Stimulated activated naive CD8-positive, alpha-beta T cell treated with anti-CD3 and anti-CD28 coated beads, Interleukin-15, Interleukin-2, amounts not matched to agents 100 ng/mL and 50 ng/mL, for 24 hours (primary cell): ENCODE results near the gene LIN7C.

Experiments used
- H3K27ac Mint-ChIP-seq: one replicate; pipeline ENCODE4 v1.8.0; 2021; ENCODE audit warnings: mild to moderate bottlenecking, mixed read lengths
- H3K27me3 Mint-ChIP-seq: one replicate; pipeline ENCODE4 v1.8.0; 2021; ENCODE audit warnings: mixed read lengths
- H3K36me3 Mint-ChIP-seq: one replicate; pipeline ENCODE4 v1.8.0; 2021; ENCODE audit warnings: low read depth, mixed read lengths
- H3K4me1 Mint-ChIP-seq: one replicate; pipeline ENCODE4 v1.8.0; 2021; ENCODE audit warnings: low read depth, mixed read lengths
- H3K4me3 Mint-ChIP-seq: one replicate; pipeline ENCODE4 v1.8.0; 2021; ENCODE audit warnings: mild to moderate bottlenecking, mixed read lengths
- H3K9me3 Mint-ChIP-seq: one replicate; pipeline ENCODE4 v1.8.0; 2021; ENCODE audit warnings: mixed read lengths

Gene LIN7C

DNA sequence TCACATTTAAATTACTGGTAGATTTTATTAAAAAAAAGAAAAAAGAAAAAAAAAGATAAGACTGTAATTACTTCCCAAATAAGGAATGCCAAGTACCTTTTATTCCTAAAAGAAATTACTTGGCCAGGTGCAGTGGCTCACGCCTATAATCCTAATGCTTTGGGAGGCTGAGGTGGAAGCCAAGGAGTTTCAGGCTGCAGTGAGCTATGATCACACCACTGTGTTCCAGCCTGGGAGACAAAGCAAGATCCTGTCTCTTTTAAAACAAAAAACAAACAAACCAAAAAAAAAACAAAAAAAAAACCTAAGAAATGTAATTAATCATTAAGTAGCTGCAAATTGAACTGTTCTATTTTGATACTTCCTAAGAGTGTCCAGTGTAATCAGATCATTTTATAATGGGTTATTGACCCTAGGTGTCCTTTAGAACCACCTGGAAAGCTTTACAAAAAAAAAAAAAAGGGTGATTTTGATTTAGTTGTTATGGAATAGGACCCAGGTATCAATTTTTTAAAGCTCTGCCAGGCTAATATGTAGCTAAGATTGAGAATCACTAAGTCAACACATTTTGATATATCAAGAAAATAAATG is 10.8 kb downstream of the LIN7C start:
- Mint-ChIP-seq H3K36me3 (peaks cover 62% of the 10 kb centered on the region), H3K4me3 (no peak overlapping the region), H3K27ac (no peak overlapping the region), H3K9me3 (no peaks in the 10 kb centered on the region), H3K4me1 (peaks cover 7% of the 10 kb centered on the region), H3K27me3 (no peaks in the 10 kb centered on the region)

DNA sequence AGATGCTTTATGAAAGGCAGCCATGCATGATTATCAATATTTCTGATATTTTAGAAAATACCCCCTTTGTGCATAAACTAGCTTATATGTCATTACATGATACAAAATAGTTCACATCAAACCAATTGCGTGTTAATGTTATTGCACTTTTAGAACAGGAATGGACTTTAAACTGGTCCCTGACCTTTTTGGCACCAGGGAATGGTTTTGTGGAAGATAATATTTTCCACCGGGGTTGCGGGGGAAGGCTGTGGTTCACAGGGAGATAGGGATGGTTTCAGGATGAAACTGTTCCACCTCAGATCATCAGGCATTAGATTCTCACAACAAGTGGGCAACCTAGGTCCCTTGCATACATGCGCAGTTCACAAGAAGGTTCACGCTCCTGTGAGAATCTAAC is 17.5 kb downstream of the LIN7C start:
- Mint-ChIP-seq H3K27ac (no peak overlapping the region), H3K27me3 (no peaks in the 10 kb centered on the region)

DNA sequence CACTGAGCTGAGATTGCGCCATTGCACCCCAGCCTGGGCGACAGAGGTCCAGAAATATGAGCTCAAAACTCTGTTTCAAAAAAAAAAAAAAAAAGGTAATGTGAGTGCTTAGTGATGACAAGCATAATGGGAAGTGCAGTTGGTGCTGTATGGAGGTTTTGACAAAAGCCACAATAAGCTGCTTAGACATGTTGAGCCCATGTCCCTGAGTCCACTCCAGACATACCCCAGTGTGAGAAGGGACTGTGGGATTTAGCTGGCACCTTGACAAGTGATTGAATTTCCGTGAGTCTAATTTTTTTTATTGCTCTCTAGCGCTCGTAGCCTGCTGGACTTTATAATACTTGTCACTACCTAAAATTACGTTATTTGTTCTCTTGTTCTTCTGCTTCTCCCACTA is 18.9 kb downstream of the LIN7C start:
- H3K4me3 Mint-ChIP-seq: no peak overlapping the region
- H3K27ac Mint-ChIP-seq: no peak overlapping the region
- no peaks in the 10 kb centered on the region for H3K4me1 Mint-ChIP-seq
- H3K36me3 Mint-ChIP-seq: peaks cover 16% of the 10 kb centered on the region
- no peaks in the 10 kb centered on the region for H3K27me3 Mint-ChIP-seq
- no peaks in the 10 kb centered on the region for H3K9me3 Mint-ChIP-seq

More for the DNA sequence above, 17.5 kb downstream of the LIN7C start:
- no peaks in the 10 kb centered on the region for H3K9me3 Mint-ChIP-seq
- no peaks in the 10 kb centered on the region for H3K4me1 Mint-ChIP-seq
- no peak overlapping the region for H3K4me3 Mint-ChIP-seq
- peaks cover 23% of the 10 kb centered on the region for H3K36me3 Mint-ChIP-seq

DNA sequence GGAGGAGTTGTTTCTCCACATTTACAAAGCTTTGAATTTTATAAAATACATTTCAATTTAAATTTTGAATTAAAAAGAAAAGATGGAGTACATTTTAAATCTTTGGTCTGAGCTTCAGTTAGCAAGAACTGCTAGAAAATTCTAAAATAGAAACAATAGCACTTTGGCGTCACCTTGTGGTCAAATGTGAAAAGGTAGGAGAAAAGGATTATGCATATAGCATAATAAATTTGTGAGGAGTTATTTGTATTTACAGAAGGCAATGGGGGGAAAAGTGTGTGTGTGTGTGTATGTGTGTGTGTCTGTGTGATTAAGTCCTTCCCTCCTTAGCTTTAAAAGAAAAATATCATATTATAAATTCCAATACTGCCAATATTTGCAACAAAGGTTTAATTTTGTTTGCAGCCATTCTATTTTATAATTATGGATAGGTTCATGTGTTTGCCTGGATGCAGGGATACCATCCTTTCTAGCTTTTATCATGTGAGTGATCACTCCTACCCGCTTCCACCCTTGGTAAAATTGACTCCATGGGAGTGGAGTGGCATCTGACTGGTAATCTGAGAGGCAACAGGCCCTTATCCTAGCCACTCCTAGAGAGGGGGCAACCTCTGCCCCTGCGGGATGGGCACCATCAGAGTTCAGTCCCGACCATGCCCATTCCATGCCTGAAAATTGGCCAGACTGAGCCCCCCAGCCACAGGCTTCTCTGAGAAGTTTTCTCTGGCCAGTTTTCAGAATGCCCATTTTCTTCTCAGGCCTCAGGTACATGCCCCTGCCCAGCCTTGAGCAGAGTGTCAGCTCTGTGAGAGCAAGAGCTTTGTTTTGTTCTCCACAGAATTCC is 20.4 kb downstream of the LIN7C start:
- no peak overlapping the region for H3K27ac Mint-ChIP-seq
- H3K9me3 Mint-ChIP-seq: no peaks in the 10 kb centered on the region
- peaks cover 4% of the 10 kb centered on the region for H3K36me3 Mint-ChIP-seq
- H3K4me3 Mint-ChIP-seq: no peak overlapping the region
- H3K27me3 Mint-ChIP-seq: no peaks in the 10 kb centered on the region
- no peaks in the 10 kb centered on the region for H3K4me1 Mint-ChIP-seq

DNA sequence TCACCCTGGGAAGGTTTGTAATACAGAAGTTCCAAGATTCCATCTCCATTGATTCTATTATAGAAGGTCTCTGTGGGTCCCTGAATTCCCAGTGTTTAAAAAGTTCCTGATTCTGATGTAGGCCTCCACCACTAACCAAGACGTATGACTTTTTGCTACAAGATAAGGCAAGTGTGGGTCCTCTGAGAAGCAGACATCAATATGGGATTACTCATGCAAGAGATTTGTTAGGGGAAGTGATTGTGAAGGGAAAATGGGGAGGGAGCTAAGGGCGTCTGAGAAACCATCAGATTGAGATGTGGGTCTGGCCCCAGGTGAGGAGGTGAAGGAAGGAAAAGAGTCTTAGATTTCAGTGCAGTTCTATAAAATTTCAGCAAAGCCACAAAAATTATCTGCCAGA is 23.8 kb downstream of the LIN7C start:
- Mint-ChIP-seq H3K9me3 (no peaks in the 10 kb centered on the region), H3K4me3 (no peak overlapping the region), H3K36me3 (no peaks in the 10 kb centered on the region), H3K4me1 (no peaks in the 10 kb centered on the region), H3K27ac (no peak overlapping the region), H3K27me3 (no peaks in the 10 kb centered on the region)

DNA sequence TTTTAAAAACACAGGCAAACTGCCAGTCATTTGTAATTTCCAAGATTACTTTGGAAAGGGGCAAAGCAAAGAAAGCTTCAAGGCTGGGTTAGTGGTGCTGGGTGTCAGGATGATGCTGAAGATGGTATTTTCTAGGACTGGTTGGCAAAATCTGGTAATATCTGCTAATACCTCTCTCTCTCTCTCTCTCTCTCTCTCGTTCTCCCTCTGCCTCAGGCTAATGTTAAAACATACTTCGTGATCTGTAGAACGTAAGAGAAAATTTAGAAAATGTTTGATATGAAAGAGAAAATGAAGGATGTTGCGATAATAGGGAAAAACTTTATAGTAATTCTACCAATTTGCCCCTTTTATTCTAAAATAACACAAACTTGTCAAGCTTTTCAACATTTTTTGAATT is 24.6 kb downstream of the LIN7C start:
- Mint-ChIP-seq H3K9me3 (no peaks in the 10 kb centered on the region), H3K4me3 (no peak overlapping the region), H3K36me3 (no peaks in the 10 kb centered on the region), H3K27ac (no peak overlapping the region), H3K27me3 (no peaks in the 10 kb centered on the region), H3K4me1 (no peaks in the 10 kb centered on the region)

DNA sequence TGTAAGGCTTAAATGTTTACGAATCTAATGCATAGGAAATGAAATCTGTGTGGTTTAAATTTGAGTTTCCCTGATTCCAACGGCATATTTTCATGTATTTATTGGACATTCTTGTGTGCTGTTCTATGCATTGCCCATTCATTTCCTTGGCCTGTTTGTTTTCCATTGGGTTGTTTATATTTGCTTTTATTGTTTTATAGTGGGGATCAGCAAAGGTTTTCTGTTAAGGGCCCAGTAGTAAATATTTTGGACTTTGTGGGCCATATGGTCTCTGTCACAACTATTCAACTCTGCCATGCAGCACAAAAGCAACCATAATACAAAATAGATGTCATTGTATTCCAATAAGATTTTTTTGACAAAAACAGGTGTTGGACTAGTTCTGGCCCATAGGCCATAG is 28.7 kb downstream of the LIN7C start:
- no peak overlapping the region for H3K4me3 Mint-ChIP-seq
- peaks cover 9% of the 10 kb centered on the region for H3K27me3 Mint-ChIP-seq
- H3K9me3 Mint-ChIP-seq: no peaks in the 10 kb centered on the region
- no peaks in the 10 kb centered on the region for H3K36me3 Mint-ChIP-seq
- H3K27ac Mint-ChIP-seq: no peak overlapping the region
- peaks cover 6% of the 10 kb centered on the region for H3K4me1 Mint-ChIP-seq

DNA sequence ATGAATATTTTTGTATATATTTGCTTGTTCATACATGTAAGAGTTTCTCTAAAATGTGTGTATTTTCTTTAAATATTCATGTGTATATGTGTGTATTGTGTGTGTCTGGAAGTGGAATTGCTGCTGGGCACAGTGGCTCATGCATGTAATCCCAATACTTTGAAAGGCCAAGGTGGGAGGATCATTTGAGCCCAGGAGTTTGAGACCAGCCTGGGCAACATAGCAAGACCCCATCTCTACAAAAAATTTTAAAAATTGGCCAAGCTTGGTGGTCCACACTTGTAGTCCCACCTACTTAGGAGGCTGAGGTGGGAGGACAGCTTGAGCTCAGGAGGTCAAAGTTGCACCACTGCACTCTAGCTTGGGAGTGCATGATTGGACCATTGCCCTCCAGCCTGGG is 29.3 kb downstream of the LIN7C start:
- Mint-ChIP-seq H3K36me3 (no peaks in the 10 kb centered on the region), H3K27me3 (peaks cover 12% of the 10 kb centered on the region), H3K27ac (no peak overlapping the region), H3K4me1 (peaks cover 9% of the 10 kb centered on the region), H3K9me3 (no peaks in the 10 kb centered on the region), H3K4me3 (no peak overlapping the region)

DNA sequence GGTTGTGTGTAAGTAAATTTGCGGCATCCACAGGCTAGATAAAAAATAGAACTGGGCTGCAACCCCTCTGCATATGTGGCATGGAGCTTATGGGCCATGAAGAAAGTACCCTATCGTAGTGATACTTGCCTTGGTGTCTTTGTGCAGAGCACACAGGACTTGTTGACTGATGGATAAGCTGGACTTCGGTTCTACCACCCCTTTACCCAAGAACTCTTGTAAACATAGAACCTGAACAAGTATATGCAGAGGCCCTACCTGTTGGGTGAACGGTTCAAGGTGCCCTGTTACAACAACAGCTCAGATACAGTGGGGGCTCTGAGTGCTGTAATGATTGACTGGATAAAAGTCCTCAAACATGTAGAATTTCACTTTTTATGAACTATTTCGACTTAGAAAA is 30.9 kb downstream of the LIN7C start:
- H3K36me3 Mint-ChIP-seq: no peaks in the 10 kb centered on the region
- peaks cover 21% of the 10 kb centered on the region for H3K27me3 Mint-ChIP-seq
- H3K27ac Mint-ChIP-seq: no peak overlapping the region
- peaks cover 19% of the 10 kb centered on the region for H3K4me1 Mint-ChIP-seq
- H3K9me3 Mint-ChIP-seq: no peaks in the 10 kb centered on the region
- H3K4me3 Mint-ChIP-seq: no peak overlapping the region

DNA sequence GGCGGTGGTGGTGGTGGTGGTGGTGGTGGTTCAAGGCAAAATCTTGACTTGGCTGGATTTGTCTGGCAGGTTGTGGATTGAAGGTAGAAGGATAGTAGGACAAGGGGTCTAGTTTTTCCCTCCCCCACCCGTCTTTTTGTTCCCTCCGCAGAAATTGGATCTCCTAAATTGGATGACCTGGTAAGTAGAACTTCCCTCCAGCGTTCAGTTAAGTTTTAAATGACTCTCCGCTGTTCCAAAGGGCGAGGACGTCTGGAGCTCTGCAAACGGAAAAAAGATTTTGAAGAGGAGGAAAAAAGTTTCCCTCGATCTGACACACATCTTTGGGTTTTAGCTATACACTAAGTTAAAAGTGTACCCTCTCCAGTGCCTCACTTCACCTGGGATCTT is 33.6 kb downstream of the LIN7C start:
- Mint-ChIP-seq H3K27ac (peak overlapping the region; percentile 18), H3K4me3 (peak overlapping the region; percentile 90), H3K36me3 (no peaks in the 10 kb centered on the region), H3K9me3 (no peaks in the 10 kb centered on the region), H3K27me3 (peaks cover 38% of the 10 kb centered on the region), H3K4me1 (peaks cover 19% of the 10 kb centered on the region)

DNA sequence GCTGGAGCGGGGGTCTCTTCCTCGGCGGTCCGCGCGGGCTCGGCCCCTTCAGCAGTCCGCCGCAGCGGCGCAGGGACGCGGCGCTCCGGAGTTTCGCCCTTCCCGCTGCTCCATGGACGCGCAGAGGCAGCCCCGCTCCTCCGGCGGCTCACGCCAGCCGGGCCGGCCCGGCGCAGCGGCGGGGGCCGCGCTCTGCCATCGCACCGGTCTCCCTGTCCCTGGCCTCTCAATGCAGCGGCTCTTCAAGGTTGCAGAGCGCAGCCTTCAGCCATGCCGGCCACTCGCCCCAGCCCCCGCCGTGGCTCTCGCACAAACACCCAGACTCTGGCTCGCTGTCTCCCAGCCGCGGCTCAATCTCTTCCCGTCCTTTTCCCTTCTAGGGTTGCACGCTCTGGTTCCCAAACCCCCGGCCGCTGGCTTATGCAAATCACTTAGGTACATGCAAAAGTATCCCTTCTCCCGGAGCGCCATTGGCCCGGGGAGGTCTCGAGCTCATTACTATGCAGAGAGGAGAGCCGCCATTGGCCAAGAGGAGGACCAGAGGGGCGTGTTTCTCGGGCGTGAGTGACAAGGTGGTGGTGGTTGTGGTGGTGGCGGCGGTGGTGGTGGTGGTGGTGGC is 34.1 kb downstream of the LIN7C start, which contains the start of gene LGR4:
Gene LGR4, minus strand, starts transcription at position 393 of the 619 bp plus-strand sequence. CDS start 488 bp downstream, outside the sequence.
- Mint-ChIP-seq H3K4me1 (peaks cover 19% of the 10 kb centered on the region), H3K36me3 (no peaks in the 10 kb centered on the region), H3K9me3 (no peaks in the 10 kb centered on the region), H3K27me3 (peaks cover 42% of the 10 kb centered on the region), H3K27ac (peak within 1 kb of the TSS; percentile 18), H3K4me3 (peak within 1 kb of the TSS; percentile 90)

DNA sequence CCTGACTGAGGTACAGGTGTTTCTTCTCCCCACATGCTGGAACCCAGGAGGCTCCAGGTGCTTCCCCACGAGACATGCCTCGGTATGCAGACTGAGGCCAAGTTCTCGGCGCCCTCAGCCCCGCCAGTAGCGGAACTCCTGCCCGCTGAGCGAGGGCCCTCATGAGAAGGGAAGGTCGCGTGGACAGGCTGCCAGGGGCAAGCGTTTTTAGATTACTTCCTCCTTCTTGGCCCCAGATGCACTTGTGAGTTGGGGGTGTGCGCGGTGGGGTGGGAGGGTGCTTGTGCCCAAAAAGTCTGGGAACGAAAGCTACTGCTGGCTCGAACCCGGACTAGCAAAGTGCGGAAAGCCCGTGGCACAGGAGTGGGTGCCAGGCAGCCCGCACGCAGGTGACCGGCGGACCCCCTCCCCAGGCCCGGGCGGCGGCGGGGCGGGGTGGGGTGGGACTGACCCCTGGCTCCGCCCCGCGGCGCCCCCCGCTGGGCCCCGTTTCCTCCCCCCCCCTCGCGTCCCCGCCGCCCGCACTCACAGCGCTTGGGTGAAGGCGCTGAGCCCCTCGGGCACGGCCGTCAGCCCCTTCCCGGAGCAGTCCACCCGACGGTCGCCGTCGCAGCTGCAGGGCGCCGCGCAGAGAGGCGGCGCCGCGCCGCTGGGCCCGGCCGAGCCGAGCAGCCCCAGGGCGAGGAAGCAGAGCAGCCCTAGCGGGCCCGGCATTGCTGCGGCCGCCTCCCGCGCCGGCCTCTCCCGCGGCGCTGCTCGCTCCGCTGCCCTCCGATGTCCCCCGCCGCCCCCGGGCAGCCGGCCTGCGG is 34.8 kb downstream of the LIN7C start:
- peak overlapping the region; percentile 77 for H3K4me3 Mint-ChIP-seq
- no peak overlapping the region for H3K27ac Mint-ChIP-seq
- H3K27me3 Mint-ChIP-seq: peaks cover 42% of the 10 kb centered on the region
- H3K9me3 Mint-ChIP-seq: no peaks in the 10 kb centered on the region
- H3K4me1 Mint-ChIP-seq: peaks cover 19% of the 10 kb centered on the region
- H3K36me3 Mint-ChIP-seq: no peaks in the 10 kb centered on the region

DNA sequence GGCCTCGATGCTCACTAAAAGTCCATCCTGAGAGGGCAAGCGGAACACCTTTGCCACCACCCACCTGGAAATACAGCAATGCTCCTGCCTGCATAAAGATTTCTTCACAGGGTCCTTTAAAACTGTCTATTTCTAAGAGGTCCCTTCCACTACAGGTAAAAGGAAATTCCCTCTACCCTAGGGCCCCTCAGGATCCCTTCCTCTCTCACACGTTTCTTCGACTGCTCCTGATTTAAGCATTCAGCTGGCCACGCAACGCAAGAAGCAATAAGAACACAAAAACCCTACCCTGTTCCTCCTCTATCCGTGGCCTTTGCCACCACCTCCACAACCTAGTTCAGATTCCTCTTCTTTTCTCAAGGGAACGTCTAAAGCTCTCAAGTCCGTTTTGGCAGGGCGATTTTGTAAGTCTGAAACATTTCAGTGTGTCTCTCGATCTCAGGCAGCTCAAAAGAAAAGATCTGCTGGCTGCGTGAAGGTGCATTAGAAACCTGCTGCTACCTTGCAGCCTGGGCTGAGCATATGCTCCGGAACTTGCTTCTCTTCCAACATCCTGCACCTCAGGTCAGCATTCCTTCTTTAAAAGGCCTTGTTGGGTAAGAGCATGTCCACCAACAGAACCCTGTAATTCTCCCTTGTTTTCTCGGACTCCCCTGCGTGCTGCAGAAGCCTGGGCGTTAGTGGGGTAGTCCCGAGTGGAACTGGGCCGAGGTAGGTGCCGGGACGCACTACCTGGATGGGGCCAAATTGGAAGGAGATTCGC is 35.6 kb downstream of the LIN7C start:
- peaks cover 42% of the 10 kb centered on the region for H3K27me3 Mint-ChIP-seq
- H3K4me1 Mint-ChIP-seq: peaks cover 19% of the 10 kb centered on the region
- H3K9me3 Mint-ChIP-seq: no peaks in the 10 kb centered on the region
- no peak overlapping the region for H3K27ac Mint-ChIP-seq
- H3K4me3 Mint-ChIP-seq: peak overlapping the region; percentile 77
- no peaks in the 10 kb centered on the region for H3K36me3 Mint-ChIP-seq

DNA sequence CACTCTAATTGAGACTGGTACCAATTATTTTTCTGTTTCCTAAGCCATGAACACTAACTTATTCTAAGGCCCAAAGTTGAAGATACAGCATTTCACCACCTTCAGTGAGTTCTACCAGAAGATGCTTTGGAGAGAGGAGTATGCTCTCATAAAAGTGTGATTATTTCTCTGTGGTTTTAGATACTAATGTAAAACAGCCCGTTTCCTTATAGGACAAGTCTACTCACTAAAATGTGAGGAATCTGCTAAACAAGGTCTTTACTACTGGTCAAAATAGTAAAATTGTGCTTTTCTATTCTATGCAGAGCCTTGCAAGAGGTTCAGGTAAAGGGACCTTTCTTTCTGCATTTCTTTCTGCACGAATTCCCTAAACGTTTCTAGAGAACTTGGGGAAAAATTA is 36.4 kb downstream of the LIN7C start:
- Mint-ChIP-seq H3K36me3 (no peaks in the 10 kb centered on the region), H3K4me1 (peaks cover 19% of the 10 kb centered on the region), H3K27ac (no peak overlapping the region), H3K4me3 (no peak overlapping the region), H3K9me3 (no peaks in the 10 kb centered on the region), H3K27me3 (peaks cover 47% of the 10 kb centered on the region)
